GM18907 (cell line): ENCODE results near the gene TENM4.

Source experiments
- ATAC-seq: cut with Tn5 transposase; IDR thresholded peaks from one replicate; pipeline ENCODE4 v1.9.1; 2021; ENCODE audit warnings: mild to moderate bottlenecking, moderate library complexity; ENCODE audit not compliant: unreplicated experiment

TENM4 gene

DNA sequence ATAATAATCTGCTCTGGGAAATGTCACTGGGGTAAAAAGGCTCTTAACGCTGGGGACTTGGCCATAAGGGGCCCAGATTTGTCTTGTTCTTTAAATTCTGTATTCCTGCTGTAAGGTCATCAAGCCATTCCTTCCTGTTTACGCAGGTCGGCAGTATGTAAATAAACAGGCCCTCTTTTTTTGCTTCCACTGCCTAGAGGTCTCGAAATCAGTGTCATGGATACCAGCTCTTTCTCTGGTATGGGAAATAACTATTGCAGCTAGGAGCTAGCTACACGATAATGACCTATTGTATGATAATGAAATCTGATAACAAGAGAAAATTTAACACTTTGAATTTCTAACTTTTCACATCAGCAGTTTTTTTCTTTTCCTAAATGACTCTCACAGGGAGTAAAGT, 657.0 kb downstream of the TENM4 start:
- ATAC-seq: no peak

DNA sequence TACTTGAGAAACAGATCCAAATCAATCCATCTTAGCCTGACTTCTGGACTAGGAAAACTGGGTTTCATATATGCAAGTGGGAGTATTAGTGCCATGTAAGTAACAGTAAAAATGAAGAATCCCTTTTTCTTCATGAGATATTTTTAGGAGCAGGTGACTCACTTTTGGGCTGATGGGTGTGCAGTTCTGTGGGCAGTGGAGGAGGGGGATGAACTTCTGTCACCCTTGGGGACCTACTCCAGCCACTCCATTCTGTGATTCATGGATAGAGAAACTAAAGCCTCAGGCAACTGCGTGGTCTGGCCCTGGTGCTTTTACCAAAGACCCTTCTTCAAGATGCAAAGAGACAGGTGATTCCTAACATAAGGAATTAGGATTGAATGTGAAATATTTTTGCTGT, 657.5 kb downstream of the TENM4 start:
- ATAC-seq: no peak

- no peak for ATAC-seq
These were observed 658.1 kb downstream of the TENM4 start for GRCh38 chr11:78782725-78783124.

DNA sequence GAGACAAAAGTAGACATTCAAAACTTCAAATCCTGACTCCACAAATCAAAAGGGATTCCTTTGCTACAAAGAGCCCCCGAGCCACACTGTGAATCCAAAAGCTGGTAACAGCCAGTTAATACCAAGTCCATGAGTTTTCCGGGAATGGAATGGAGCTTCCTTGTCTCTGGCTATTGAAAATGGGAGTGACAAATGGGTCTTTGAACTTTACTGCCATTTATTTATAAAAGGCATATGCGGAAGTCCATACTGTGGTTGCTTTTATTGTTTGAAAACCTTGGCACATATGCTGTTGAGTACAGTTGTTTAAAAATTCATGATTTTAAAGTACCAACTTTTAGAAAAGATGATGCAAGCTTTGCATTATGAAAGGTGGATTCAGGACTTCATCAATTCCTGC, 659.9 kb downstream of the TENM4 start:
- ATAC-seq: no peak

- ATAC-seq: no peak
These were observed 667.3 kb downstream of the TENM4 start for GRCh38 chr11:78773492-78773891.

DNA sequence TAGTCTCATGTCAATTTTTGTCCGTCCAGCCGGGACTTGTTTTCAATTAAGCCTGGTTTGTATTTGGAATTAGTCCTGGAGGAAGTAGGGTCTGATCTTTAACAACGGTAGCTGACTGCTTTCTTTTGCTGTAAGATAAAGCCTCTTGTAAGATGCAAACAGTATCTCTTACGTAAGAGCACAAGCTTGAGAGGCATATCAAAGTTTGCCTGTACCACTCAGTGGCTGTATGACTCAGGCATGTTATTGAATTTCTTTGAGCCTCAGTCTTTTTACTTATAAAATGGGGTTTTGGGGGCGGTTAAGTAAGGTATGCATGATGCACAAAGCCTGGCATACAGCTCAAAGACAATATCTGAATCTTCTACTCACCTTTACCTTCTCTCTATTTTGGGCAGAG, 667.8 kb downstream of the TENM4 start:
- no peak for ATAC-seq

GRCh38 chr11:78772186-78772585, 668.6 kb downstream of the TENM4 start:
- no peak for ATAC-seq

GRCh38 chr11:78770931-78771330, 669.9 kb downstream of the TENM4 start:
- ATAC-seq: no peak

- ATAC-seq: no peak
These were observed 671.9 kb downstream of the TENM4 start for GRCh38 chr11:78768971-78769370.

GRCh38 chr11:78768345-78768744, 672.5 kb downstream of the TENM4 start:
- ATAC-seq: no peak

GRCh38 chr11:78767027-78767932, 673.5 kb downstream of the TENM4 start:
- ATAC-seq: no peak

GRCh38 chr11:78764946-78765345, 675.9 kb downstream of the TENM4 start:
- ATAC-seq: no peak

DNA sequence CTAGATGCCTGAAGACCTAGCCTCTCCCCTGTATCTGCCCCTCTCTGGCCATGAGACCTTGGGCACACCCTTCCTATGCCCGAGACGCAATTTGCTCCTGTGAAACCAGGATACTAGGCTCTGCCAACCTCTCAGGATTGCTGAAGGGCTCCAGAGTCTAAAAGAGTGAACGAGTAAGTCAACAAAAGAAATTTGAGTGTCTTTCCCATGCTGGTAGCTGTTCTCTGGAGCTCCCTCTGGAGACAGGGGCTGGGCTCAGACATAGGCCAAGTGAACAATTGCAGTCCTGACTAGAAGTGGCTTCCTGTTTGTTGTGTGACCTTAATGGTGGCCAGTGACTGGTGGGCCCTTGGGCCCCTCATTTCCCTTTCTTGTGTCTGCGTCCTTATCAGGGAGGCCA, 677.2 kb downstream of the TENM4 start:
- no peak for ATAC-seq

- ATAC-seq: no peak
These were observed 678.7 kb downstream of the TENM4 start for GRCh38 chr11:78762105-78762504.

GRCh38 chr11:78759071-78759470, 681.8 kb downstream of the TENM4 start:
- no peak for ATAC-seq

DNA sequence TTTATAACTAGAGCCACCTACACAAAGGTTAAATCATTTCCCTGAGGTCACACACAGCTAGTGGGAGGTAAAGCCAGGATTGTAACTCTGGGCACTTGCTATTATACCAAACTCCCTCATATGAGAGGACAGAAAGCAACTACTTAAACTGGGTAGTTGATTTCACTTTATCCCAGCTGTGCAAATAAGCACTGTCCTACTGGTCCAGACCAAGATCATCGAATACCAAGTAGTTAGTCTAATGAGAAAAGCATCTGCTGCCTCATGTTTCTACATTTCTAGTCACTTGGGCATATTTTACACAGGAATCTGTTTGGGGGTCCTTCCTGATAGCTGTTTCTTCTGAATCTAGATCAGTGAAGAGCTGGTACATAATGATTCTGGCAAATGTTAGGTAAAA, 687.5 kb downstream of the TENM4 start:
- no peak for ATAC-seq

- ATAC-seq: no peak
These were observed 688.3 kb downstream of the TENM4 start for GRCh38 chr11:78752494-78752893.

GRCh38 chr11:78748918-78749690, 691.7 kb downstream of the TENM4 start:
- no peak for ATAC-seq

GRCh38 chr11:78744949-78745348, 695.9 kb downstream of the TENM4 start:
- no peak for ATAC-seq

DNA sequence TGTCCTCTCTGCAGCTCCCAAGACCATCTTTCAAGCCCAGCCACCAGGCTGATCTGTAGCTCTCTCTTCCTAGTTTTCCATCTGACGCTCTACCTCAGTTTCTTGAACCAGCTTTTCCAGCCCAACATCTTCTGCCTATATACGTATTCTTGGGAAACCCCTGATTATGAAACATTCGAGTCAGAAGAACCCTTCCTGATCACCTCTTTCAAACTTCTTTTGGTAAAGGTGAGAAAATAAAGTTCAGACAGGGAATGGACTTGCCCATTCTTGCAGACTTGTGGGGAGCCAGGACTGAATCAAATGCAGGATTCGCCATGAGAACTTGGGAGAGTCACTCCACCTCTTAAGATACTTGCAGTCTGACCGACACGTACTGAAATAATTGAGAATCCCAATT, 696.6 kb downstream of the TENM4 start:
- no peak for ATAC-seq

DNA sequence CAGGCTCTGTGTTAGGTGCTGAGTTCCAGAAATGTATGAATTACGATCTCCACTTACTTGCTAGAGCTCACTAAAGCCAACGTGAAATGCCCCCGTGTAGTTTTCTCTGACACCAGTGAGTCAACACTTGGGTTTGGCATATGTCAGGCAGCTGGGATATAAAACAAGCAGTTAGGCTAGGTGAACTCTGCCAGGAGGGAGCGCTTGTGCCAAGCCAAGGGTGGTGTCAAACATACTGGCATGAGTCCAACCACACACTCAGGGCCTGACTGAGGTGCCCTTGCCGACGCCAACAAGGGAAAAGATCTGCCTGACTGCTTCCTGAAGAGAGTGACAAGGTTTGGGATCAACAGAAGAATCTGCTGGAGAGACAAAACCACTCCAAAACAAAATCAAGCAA, 698.4 kb downstream of the TENM4 start:
- ATAC-seq: no peak

DNA sequence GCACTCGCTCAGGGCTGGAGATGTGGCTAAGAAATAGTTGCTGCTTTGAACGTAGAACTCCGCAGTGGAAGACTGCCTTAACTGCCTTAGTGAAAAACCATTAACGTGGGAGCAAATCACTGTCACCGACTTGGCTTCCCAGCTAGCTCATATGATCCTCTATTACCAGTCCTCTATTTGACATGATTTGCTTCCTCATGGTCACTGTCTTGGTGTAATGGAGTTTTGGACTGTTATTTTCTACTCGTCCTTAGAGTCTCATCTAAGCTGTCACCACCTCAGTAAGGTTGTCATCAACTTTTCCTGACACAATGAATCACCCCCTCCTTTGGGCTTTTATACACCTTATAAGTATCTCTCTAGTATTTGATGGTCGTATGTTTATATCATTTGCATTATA, 699.1 kb downstream of the TENM4 start:
- ATAC-seq: no peak
